Measurements from ENCODE around the gene EEF1A2. TPM values are rescaled to one million over a fixed set of nuclear protein-coding genes. Genes with fewer than 3 reads are reported as not detected.

EEF1A2 gene
- 142 to 176 TPM (median 148 TPM) in 5 replicates for total RNA-seq (2022; extraction: Qiagen RNA extraction)

GRCh38 chr20:63498960-63499337 lies at the start of gene EEF1A2:
Gene EEF1A2 (minus strand): TSS chr20:63499083. CDS start chr20:63497763, 1,320 bp downstream.

GRCh38 chr20:63547725-63548480 lies 49.0 kb upstream of the EEF1A2 start, which contains the start of gene SRMS:
Gene SRMS (minus strand): TSS chr20:63547749. CDS start chr20:63547463, 286 bp downstream.

DNA sequence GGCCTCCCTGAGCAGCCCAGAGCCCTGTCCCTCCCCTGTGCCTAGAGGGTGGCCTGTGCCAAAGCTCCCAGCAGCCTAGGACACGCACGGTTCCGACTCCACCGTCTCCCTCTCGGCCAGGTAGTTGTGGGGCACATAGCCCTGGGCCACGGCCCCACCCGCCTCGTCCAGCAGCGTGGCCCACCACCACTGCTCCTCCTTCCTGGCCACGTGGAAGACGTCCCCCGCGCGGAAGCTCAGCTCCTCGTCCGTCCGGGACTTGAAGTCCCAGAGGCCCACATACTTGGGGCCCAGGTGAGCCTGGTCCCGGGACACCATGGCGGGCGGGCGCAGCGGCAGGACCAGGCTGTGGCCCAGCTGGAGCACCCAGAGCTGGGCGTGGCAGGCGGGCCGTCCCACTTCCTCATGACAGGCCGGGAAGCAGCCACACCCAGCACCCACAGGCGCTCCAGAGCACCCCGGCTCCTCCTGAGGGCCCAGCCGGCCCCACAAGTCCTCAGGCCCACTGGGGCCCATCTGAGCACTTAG lies 38.2 kb upstream of the EEF1A2 start, which contains the start of gene PTK6:
Gene PTK6 (minus strand): TSS at position 380 of the 528 bp plus-strand sequence. CDS start 62 bp downstream, at position 318.

DNA sequence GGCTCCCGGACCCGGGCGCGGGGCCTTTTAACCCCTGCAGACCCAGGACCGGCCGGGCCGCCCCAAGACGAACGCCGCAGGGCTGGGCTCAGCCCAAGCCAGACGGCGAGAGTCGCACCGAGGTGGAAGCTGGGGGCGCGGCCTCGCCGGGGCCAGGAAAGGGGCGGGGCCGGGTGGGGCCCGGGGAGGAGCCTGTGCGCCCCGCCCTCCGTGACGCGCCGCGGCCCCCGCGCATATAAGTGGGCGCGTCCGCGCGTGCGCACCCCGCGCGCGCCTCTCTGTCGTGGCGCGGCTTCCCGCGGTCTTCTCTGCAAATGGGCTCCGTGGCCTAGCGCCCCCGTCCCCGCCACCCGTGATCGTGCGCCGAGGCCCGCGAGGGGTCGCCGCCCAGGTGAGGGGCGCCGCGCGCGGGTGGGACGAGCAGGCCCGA lies 21.6 kb upstream of the EEF1A2 start, which contains the start of gene PPDPF:
Gene PPDPF (plus strand): TSS at position 262 of the 430 bp plus-strand sequence. CDS start 544 bp downstream, outside the sequence.

DNA sequence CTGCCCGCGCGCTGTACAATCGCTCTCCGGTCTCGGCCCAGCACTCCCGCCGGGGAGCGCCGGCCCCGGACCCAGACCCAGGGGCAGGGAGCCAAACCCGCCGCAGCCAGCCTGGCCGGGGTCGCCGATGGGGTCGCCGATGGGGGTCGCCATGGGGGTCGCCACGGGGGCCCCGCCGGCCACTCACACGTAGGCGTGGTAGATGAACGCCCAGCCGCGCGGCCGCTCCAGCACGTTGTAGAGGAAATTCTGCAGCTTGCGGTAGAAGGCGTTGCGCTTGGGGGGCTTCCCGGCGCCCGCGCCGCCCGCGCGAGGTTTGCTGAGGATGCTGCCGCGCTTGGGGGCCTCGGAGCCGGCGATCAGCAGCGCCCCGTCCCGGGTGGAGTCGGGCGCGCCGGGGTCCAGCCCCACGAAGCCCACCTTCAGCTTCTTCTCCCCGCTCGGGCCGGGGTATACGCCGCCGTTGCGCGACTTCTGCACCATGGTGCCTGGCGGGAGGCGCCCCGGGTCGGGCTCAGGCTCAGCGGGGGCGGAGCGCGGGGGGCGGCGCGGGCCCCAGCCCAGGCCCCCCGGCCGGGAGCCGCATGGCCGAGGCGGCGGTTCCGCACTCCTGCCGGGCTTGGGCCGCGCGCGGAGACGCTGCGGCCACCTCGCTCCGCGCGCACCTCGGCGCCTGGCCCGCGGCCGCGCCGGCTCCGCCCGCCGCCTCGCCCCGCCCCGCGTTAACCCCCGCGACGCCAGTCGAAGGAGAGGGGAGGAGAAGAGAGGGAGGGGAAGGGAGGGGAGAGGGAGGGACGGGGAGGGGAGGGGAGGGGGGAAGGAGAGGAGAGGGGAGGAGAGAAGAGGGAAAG lies 26.7 kb downstream of the EEF1A2 start, which contains the start of gene KCNQ2:
Gene KCNQ2 (minus strand): TSS at position 675 of the 851 bp plus-strand sequence. CDS start 192 bp downstream, at position 483.

Other genes starting within 250 kb of the EEF1A2 start
- gene NKAIN4, start 244.6 kb downstream of the EEF1A2 start, total RNA-seq (2022; extraction: Qiagen RNA extraction) = 4.3 to 6.9 TPM (median 5.0 TPM) in 5 replicates
- gene ARFGAP1, start 226.3 kb downstream of the EEF1A2 start, total RNA-seq (2022; extraction: Qiagen RNA extraction) = 55.1 to 64.9 TPM (median 60.9 TPM) in 5 replicates
- gene COL20A1, start 205.9 kb downstream of the EEF1A2 start, total RNA-seq (2022; extraction: Qiagen RNA extraction) = 0.38 to 0.93 TPM (median 0.71 TPM) in 5 replicates
- 0.10 to 0.35 TPM (median 0.24 TPM) in 5 replicates for gene CHRNA4, start 137.7 kb downstream of the EEF1A2 start, total RNA-seq (2022; extraction: Qiagen RNA extraction)
- gene KCNQ2, start 26.4 kb downstream of the EEF1A2 start, total RNA-seq (2022; extraction: Qiagen RNA extraction) = 0.16 to 0.62 TPM (median 0.46 TPM) in 5 replicates
- gene PPDPF, start 21.7 kb upstream of the EEF1A2 start, total RNA-seq (2022; extraction: Qiagen RNA extraction) = 234 to 352 TPM (median 331 TPM) in 5 replicates
- gene PTK6, start 38.3 kb upstream of the EEF1A2 start, total RNA-seq (2022; extraction: Qiagen RNA extraction) = 2.7 to 3.6 TPM (median 2.9 TPM) in 5 replicates
- gene SRMS, start 48.7 kb upstream of the EEF1A2 start, total RNA-seq (2022; extraction: Qiagen RNA extraction) = 0.11 to 0.15 TPM (median 0.13 TPM) in 5 replicates
- gene FNDC11, start 55.1 kb upstream of the EEF1A2 start, total RNA-seq (2022; extraction: Qiagen RNA extraction) = 0.16 to 0.41 TPM (median 0.20 TPM) in 5 replicates
- gene HELZ2, start 75.2 kb upstream of the EEF1A2 start, total RNA-seq (2022; extraction: Qiagen RNA extraction) = 24.2 to 33.4 TPM (median 27.2 TPM) in 5 replicates
- 9.7 to 10.6 TPM (median 10.2 TPM) in 5 replicates for gene GMEB2, start 128.0 kb upstream of the EEF1A2 start, total RNA-seq (2022; extraction: Qiagen RNA extraction)
- 8.6 to 11.3 TPM (median 9.5 TPM) in 5 replicates for gene STMN3, start 154.3 kb upstream of the EEF1A2 start, total RNA-seq (2022; extraction: Qiagen RNA extraction)
- gene RTEL1, start 159.2 kb upstream of the EEF1A2 start, total RNA-seq (2022; extraction: Qiagen RNA extraction) = 4.7 to 7.2 TPM (median 6.8 TPM) in 5 replicates
- 0.28 to 0.97 TPM (median 0.77 TPM) in 5 replicates for gene TNFRSF6B, start 197.6 kb upstream of the EEF1A2 start, total RNA-seq (2022; extraction: Qiagen RNA extraction)
- gene ARFRP1, start 208.9 kb upstream of the EEF1A2 start, total RNA-seq (2022; extraction: Qiagen RNA extraction) = 33.9 to 39.1 TPM (median 38.0 TPM) in 5 replicates
- 25.1 to 27.5 TPM (median 27.0 TPM) in 5 replicates for gene ZGPAT, start 209.0 kb upstream of the EEF1A2 start, total RNA-seq (2022; extraction: Qiagen RNA extraction)
- 5.0 to 9.8 TPM (median 8.9 TPM) in 5 replicates for gene LIME1, start 237.6 kb upstream of the EEF1A2 start, total RNA-seq (2022; extraction: Qiagen RNA extraction)
- 59.0 to 100 TPM (median 93.0 TPM) in 5 replicates for gene SLC2A4RG, start 240.7 kb upstream of the EEF1A2 start, total RNA-seq (2022; extraction: Qiagen RNA extraction)